Measurements from ENCODE around the gene SMARCA2. TPM values are rescaled to one million over a fixed set of nuclear protein-coding genes. Genes with fewer than 3 reads are reported as not detected.

The SMARCA2 gene
- 31.3 and 43.0 TPM in 2 replicates for total RNA-seq
- 18.5 and 19.9 TPM in 2 replicates for polyA plus RNA-seq

DNA sequence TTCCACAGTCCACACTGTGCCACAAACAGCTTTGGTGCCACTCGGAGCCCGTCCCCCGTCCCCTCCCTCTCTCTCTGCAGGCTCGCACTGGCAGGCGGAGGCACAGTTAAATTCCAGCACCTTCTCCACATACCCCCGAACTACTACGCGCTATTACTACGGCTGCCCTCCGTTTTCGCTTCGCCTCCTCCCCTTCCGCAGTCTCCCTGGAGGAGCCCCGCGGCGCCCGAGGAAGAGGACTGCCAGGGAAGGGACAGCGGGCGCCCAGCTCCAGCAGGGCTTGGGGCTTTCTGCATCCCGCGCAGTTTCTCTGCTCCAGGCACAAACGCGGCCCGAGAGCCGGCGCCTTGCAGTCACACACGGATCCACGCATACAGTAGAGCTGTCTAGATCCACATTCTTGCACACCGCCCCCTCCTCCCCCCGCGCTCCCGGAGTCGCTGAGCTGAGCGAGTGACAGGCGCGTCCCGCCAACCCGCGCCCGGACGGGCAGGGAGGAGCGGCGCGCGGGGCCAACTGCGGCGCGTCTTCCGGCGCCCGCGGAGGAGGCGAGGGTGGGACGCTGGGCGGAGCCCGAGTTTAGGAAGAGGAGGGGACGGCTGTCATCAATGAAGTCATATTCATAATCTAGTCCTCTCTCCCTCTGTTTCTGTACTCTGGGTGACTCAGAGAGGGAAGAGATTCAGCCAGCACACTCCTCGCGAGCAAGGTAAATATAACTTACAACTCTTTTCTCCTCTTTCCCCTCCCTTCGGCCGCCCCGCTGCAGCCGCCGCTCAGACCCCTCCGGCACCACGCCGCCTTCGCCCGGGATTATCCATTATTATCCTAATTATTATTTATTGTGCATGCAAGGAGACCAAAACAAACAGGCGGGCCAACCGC lies at the start of gene SMARCA2:
SMARCA2 (plus strand) TSS at position 652 of the 885 bp plus-strand sequence. CDS start 13,676 bp downstream, outside the sequence.
- Histone ChIP-seq H3K4me3 (peak within 1 kb of the TSS; percentile 67), H3K27me3 (peaks cover 51% of the 10 kb centered on the region), H3K36me3 (no peaks in the 10 kb centered on the region), H3K4me1 (ENCODE audit: low read depth) (peaks cover 8% of the 10 kb centered on the region), H3K9me3 (ENCODE audit: low read depth) (no peaks in the 10 kb centered on the region), H3K27ac (peak within 1 kb of the TSS; percentile 83)
- TF ChIP-seq, protein P1, sequence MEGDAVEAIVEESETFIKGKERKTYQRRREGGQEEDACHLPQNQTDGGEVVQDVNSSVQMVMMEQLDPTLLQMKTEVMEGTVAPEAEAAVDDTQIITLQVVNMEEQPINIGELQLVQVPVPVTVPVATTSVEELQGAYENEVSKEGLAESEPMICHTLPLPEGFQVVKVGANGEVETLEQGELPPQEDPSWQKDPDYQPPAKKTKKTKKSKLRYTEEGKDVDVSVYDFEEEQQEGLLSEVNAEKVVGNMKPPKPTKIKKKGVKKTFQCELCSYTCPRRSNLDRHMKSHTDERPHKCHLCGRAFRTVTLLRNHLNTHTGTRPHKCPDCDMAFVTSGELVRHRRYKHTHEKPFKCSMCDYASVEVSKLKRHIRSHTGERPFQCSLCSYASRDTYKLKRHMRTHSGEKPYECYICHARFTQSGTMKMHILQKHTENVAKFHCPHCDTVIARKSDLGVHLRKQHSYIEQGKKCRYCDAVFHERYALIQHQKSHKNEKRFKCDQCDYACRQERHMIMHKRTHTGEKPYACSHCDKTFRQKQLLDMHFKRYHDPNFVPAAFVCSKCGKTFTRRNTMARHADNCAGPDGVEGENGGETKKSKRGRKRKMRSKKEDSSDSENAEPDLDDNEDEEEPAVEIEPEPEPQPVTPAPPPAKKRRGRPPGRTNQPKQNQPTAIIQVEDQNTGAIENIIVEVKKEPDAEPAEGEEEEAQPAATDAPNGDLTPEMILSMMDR (IDR thresholded peaks at IDR 0.05; ENCODE audit: low read depth, low read length), result no peak
- DNase-seq (ENCODE audit: low read depth in 1 of 2, low spot score in 1 of 2), result peak; percentile 97 to 99

DNA sequence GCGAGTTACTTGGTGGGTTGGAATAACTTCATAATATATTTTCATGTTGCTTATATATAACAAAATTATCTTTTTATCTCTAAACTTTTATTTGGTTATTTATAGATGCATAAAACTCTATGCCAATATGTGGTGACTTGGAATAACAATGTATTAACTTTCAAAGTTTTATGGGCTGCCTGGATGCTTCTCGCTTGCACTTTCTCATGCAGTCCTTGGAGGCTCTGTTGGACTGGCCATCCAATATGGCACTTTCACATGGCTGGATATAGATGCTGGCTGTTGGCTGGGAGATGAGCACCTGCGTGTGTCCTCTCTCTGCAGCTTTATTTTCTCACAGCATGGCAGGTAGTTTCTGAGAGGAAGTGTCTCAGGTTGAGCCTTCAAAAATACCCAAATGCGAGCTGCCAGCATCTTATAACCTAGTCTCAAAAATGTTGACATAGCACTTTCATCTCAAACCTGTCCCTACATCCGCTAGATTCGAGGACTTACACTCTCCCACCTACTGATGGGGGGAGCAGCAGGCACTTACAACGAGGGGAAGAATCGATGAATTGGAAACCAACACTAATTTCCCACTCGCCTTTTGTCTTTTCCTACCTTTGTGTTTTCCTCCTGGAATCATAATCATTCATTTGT lies 48.3 kb upstream of the SMARCA2 start:
- TF ChIP-seq, protein P1 (IDR thresholded peaks at IDR 0.05; ENCODE audit: low read depth, low read length), result no peak
- Histone ChIP-seq H3K36me3 (no peaks in the 10 kb centered on the region), H3K4me3 (no peak overlapping the region), H3K27me3 (no peaks in the 10 kb centered on the region), H3K4me1 (ENCODE audit: low read depth) (no peaks in the 10 kb centered on the region), H3K27ac (no peak overlapping the region), H3K9me3 (ENCODE audit: low read depth) (no peaks in the 10 kb centered on the region)
- DNase-seq (ENCODE audit: low read depth in 1 of 2, low spot score in 1 of 2), result no peak

DNA sequence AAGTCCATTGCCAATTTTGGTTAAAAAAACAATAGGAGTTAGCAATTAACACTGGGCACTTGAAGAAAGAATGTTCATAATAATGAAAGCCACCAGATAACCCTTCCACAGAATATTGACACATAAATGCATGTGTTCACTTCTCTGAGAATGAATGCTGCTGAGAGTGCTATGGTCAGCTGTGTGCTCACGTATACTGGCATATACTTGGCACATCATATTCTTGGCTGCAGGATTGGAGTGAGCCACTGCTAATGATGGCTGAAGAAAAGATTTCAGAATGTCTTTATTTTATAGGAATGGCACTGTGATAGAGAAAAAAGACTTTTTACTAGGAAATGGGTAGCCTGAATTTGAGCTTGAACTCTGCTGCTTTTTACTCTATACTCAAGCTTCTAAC lies 46.0 kb upstream of the SMARCA2 start:
- Histone ChIP-seq H3K27ac (no peak overlapping the region), H3K4me3 (no peak overlapping the region), H3K27me3 (no peaks in the 10 kb centered on the region), H3K9me3 (ENCODE audit: low read depth) (no peaks in the 10 kb centered on the region), H3K4me1 (ENCODE audit: low read depth) (no peaks in the 10 kb centered on the region), H3K36me3 (no peaks in the 10 kb centered on the region)
- TF ChIP-seq, protein P1 (IDR thresholded peaks at IDR 0.05; ENCODE audit: low read depth, low read length), result no peak
- no peak for DNase-seq (ENCODE audit: low read depth in 1 of 2, low spot score in 1 of 2)

DNA sequence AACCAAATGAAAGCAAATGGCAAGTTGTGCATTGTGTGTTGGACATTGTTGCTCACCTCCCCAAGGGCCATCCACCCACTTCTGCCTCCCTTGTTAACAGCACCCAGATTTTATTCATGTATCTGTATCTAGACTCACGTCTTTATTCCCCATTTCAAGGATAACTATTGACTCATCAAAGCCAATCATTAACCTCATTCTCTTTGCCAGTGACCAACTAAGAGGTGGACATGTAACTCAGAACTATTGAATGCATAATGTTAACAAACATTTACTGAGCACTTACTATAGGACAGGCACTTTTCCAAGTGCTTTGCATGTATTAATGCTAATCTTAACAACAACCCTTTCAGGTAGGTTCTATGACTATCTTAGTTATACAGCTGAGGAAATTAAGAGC lies 45.2 kb upstream of the SMARCA2 start:
- no peaks in the 10 kb centered on the region for H3K36me3 ChIP-seq
- no peak overlapping the region for H3K4me3 ChIP-seq
- H3K27ac ChIP-seq, result no peak overlapping the region
- H3K4me1 ChIP-seq (ENCODE audit: low read depth), result no peaks in the 10 kb centered on the region
- H3K9me3 ChIP-seq (ENCODE audit: low read depth), result no peaks in the 10 kb centered on the region
- no peaks in the 10 kb centered on the region for H3K27me3 ChIP-seq
- TF ChIP-seq, protein P1 (IDR thresholded peaks at IDR 0.05; ENCODE audit: low read depth, low read length), result no peak
- no peak for DNase-seq (ENCODE audit: low read depth in 1 of 2, low spot score in 1 of 2)

DNA sequence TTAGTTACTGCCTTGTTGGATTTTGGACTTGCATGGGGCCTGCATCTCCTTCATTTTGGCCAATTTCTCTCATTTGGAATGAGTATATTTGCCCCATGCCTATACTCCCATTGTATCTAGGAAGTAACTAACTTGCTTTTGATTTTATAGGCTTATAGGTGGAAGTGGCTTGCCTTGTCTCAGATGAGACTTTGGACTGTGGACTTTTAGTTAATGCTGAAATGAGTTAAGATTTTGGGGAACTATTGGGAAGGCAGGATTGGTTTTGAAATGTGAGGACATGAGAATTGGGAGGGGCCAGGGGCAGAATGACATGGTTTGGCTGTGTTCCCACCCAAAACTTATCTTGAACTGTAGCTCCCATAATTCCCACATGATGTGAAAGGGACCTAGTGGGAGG lies 42.5 kb upstream of the SMARCA2 start:
- H3K27ac ChIP-seq, result no peak overlapping the region
- H3K9me3 ChIP-seq (ENCODE audit: low read depth), result no peaks in the 10 kb centered on the region
- H3K36me3 ChIP-seq, result no peaks in the 10 kb centered on the region
- DNase-seq (ENCODE audit: low read depth in 1 of 2, low spot score in 1 of 2), result no peak
- TF ChIP-seq, protein P1 (IDR thresholded peaks at IDR 0.05; ENCODE audit: low read depth, low read length), result no peak
- no peaks in the 10 kb centered on the region for H3K27me3 ChIP-seq
- no peaks in the 10 kb centered on the region for H3K4me1 ChIP-seq (ENCODE audit: low read depth)
- no peak overlapping the region for H3K4me3 ChIP-seq

All from cardiac muscle cell (in vitro differentiated cells and primary cell).